ENCODE data around the gene SLC5A2.

DNA sequence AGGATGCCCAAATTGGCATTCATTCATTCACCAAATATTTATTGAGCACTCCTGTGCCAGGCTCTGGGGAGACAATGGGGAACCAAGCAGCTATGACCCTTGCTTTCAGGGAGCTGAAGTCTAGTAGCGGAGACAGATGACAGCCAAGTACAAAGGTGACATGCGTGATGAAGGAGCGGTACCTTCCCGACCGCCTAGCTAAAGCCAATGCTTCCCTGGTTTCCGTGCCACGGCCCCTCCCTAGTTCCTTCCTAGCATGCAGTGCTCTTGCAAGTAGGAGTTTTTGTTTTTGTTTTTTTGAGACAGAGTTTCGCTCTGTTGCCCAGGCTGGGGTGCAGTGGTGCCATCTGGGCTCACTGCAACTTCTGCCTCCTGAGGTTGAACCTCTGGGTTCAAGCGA lies 3.2 kb upstream of the SLC5A2 start:
- TF ChIP-seq, protein P1, sequence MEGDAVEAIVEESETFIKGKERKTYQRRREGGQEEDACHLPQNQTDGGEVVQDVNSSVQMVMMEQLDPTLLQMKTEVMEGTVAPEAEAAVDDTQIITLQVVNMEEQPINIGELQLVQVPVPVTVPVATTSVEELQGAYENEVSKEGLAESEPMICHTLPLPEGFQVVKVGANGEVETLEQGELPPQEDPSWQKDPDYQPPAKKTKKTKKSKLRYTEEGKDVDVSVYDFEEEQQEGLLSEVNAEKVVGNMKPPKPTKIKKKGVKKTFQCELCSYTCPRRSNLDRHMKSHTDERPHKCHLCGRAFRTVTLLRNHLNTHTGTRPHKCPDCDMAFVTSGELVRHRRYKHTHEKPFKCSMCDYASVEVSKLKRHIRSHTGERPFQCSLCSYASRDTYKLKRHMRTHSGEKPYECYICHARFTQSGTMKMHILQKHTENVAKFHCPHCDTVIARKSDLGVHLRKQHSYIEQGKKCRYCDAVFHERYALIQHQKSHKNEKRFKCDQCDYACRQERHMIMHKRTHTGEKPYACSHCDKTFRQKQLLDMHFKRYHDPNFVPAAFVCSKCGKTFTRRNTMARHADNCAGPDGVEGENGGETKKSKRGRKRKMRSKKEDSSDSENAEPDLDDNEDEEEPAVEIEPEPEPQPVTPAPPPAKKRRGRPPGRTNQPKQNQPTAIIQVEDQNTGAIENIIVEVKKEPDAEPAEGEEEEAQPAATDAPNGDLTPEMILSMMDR (IDR thresholded peaks at IDR 0.05) = no peak
- no peak for TF ChIP-seq POLR2A (IDR thresholded peaks at IDR 0.05)

Data from adrenal gland (tissue), 5 donors.